ENCODE results near the gene DROSHA. TPM values are rescaled to one million over a fixed set of nuclear protein-coding genes. Genes with fewer than 3 reads are reported as not detected.

Gene DROSHA
- polyA plus RNA-seq, 1 donor (not counting 4 experiments of a cell fraction or from before 2014, with no cell fraction given) = 39.9 TPM

DNA sequence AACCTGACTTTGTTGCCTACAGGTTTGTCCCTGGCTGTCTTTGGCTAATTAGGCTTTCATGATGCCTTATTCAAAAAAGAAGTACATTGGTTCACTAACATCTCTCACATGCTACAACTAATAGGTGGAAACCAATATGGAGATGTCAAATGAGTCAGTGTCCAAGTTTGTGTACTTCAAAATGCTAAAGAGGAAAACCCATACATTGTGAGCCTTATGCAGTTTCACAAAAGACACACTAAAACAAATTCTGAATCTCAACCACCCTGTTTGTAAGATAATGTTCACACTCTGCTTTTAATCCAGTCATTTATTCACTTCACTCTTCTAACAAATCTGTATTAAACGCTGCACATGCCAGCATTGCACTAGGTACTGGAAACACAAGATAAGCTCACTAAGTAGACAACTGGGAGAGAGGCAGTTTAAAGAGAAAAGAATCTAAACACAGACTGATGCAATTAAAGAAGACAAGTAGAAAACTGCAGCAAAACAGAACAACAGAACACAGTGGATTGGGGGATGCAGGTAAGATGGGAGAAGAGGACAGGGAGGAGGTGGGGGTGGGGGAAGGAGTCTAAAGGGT lies 104.1 kb downstream of the DROSHA start:
- no peak overlapping the region for H3K4me2 ChIP-seq (ENCODE audit: control insufficient read depth, extremely low read depth, insufficient read depth, low read depth, low read length)

DNA sequence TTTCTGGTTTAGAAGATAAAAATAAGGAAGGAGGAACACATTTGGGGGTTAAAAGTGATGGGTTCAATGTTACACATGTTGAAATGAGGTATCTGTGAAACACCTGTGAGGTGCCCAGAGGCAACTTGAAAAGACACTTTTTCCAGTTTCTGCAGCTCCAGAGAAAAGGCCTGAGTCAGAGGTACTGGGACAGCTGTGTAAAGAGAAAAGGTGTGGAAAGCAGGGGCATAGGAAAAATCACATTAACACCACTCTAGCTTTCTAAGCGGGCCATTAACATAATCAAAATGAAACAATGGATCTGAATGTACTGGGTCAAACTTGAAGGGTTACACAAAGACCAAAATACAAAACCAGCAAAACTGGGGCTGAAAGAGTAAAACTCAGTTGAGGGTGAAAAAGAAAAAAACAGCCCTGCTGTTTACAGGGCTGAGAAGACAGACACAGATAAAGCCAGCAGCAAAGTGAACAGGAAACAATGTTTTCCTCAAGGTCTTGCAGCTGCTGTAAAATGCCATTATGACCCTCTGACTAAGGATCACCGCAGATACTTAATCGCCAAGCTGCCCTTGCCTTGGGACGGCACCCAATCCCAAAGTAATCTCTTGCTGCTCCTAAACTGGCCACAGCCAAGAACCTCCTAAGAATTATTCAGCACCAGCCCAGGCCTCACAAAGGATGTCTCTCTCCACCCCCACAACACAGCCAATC lies 104.7 kb downstream of the DROSHA start:
- dilution Hi-C loops (cut with MboI; ENCODE audit: extremely low pct_ligation_motif_present, low sequenced_read_pairs) = no loop called here
- Histone ChIP-seq H3K79me2 (ENCODE audit: control insufficient read depth, insufficient read depth, low read length) (no peaks in the 10 kb centered on the region), H3K9ac (ENCODE audit: control insufficient read depth, extremely low read depth, insufficient read depth, low read length) (no peak overlapping the region), H3K4me3 (ENCODE audit: control insufficient read depth in 2 of 3, extremely low read depth in 1 of 3, insufficient read depth in 2 of 3, low read depth in 1 of 3, low read length in 3 of 3) (no peak overlapping the region), H3K27me3 (ENCODE audit: control insufficient read depth, extremely low read depth, insufficient read depth, low read length) (no peaks in the 10 kb centered on the region), H2AFZ (ENCODE audit: control insufficient read depth, low read length) (no peak overlapping the region), H3K9me1 (ENCODE audit: control insufficient read depth, extremely low read depth, insufficient read depth, low read length) (no peaks in the 10 kb centered on the region), H3K36me3 (ENCODE audit: control insufficient read depth in 2 of 2, extremely low read depth in 1 of 2, insufficient read depth in 2 of 2, low read length in 2 of 2) (peaks cover 0 to 5% of the 10 kb centered on the region in 2 experiments), H3K4me1 (ENCODE audit: control insufficient read depth, extremely low read depth, insufficient read depth, low read length) (no peaks in the 10 kb centered on the region), H3K4me2 (ENCODE audit: control insufficient read depth, extremely low read depth, insufficient read depth, low read depth, low read length) (no peak overlapping the region), H4K20me1 (ENCODE audit: control insufficient read depth, extremely low read depth, insufficient read depth, low read length) (no peaks in the 10 kb centered on the region), H3K9me3 (ENCODE audit: control insufficient read depth, low read depth, low read length) (no peaks in the 10 kb centered on the region), H3K27ac (ENCODE audit: control insufficient read depth, insufficient read depth, low read length) (no peak overlapping the region)
- FAIRE-seq = no peak
- no peak for DNase-seq (ENCODE audit: low read depth, low spot score)
- TF ChIP-seq EZH2 (IDR thresholded peaks at IDR 0.05; ENCODE audit: low read length) = no peak
- TF ChIP-seq CTCF (optimal IDR thresholded peaks at IDR 0.05 in 1 of 3, IDR thresholded peaks at IDR 0.05 in 1 of 3, conservative IDR thresholded peaks at IDR 0.05 in 1 of 3; ENCODE audit: extremely low read depth in 1 of 3, insufficient read depth in 2 of 3, low read length in 3 of 3) = no peak

More for the DNA sequence above, 104.1 kb downstream of the DROSHA start:
- Histone ChIP-seq H3K4me3 (ENCODE audit: control insufficient read depth in 2 of 3, extremely low read depth in 1 of 3, insufficient read depth in 2 of 3, low read depth in 1 of 3, low read length in 3 of 3) (no peak overlapping the region), H3K9me1 (ENCODE audit: control insufficient read depth, extremely low read depth, insufficient read depth, low read length) (no peaks in the 10 kb centered on the region), H3K79me2 (ENCODE audit: control insufficient read depth, insufficient read depth, low read length) (no peaks in the 10 kb centered on the region), H4K20me1 (ENCODE audit: control insufficient read depth, extremely low read depth, insufficient read depth, low read length) (no peaks in the 10 kb centered on the region), H3K9ac (ENCODE audit: control insufficient read depth, extremely low read depth, insufficient read depth, low read length) (no peak overlapping the region), H2AFZ (ENCODE audit: control insufficient read depth, low read length) (no peak overlapping the region), H3K36me3 (ENCODE audit: control insufficient read depth in 2 of 2, extremely low read depth in 1 of 2, insufficient read depth in 2 of 2, low read length in 2 of 2) (peaks cover 0 to 5% of the 10 kb centered on the region in 2 experiments), H3K27ac (ENCODE audit: control insufficient read depth, insufficient read depth, low read length) (no peak overlapping the region), H3K4me1 (ENCODE audit: control insufficient read depth, extremely low read depth, insufficient read depth, low read length) (no peaks in the 10 kb centered on the region), H3K9me3 (ENCODE audit: control insufficient read depth, low read depth, low read length) (no peaks in the 10 kb centered on the region), H3K27me3 (ENCODE audit: control insufficient read depth, extremely low read depth, insufficient read depth, low read length) (no peaks in the 10 kb centered on the region)
- TF ChIP-seq CTCF (optimal IDR thresholded peaks at IDR 0.05 in 1 of 3, IDR thresholded peaks at IDR 0.05 in 1 of 3, conservative IDR thresholded peaks at IDR 0.05 in 1 of 3; ENCODE audit: extremely low read depth in 1 of 3, insufficient read depth in 2 of 3, low read length in 3 of 3) (no peak), EZH2 (IDR thresholded peaks at IDR 0.05; ENCODE audit: low read length) (no peak)
- no peak for DNase-seq (ENCODE audit: low read depth, low spot score)
- dilution Hi-C loops (cut with MboI; ENCODE audit: extremely low pct_ligation_motif_present, low sequenced_read_pairs) = no loop called here
- FAIRE-seq = no peak

Measured in keratinocyte (primary cell).